Mesothelial cell of epicardium (in vitro differentiated cells): ENCODE results near the gene SAMD8. TPM values are rescaled to one million over a fixed set of nuclear protein-coding genes. Genes with fewer than 3 reads are reported as not detected.

Experiments used
- DNase-seq, 2 experiments: peaks; one replicate each; pipeline ENCODE4 v3.0.0; 2021; ENCODE audit warnings: low spot score in 2 of 2; ENCODE audit not compliant: unreplicated experiment in 2 of 2
- H3K27ac Mint-ChIP-seq: 2 replicates; pipeline ENCODE4 v1.8.0; 2021; ENCODE audit warnings: mixed read lengths
- H3K27me3 Mint-ChIP-seq: 2 replicates; pipeline ENCODE4 v1.8.0; 2021; ENCODE audit warnings: low read depth, mixed read lengths
- H3K36me3 Mint-ChIP-seq: 2 replicates; pipeline ENCODE4 v1.8.0; 2021; ENCODE audit warnings: mixed read lengths
- H3K4me1 Mint-ChIP-seq: 2 replicates; pipeline ENCODE4 v1.8.0; 2021; ENCODE audit warnings: mixed read lengths
- H3K4me3 Mint-ChIP-seq: 2 replicates; pipeline ENCODE4 v1.8.0; 2021; ENCODE audit warnings: mild to moderate bottlenecking, moderate library complexity, mixed read lengths
- H3K9me3 Mint-ChIP-seq: 2 replicates; pipeline ENCODE4 v1.8.0; 2021; ENCODE audit warnings: mixed read lengths
- CTCF ChIP-seq: fragments of 200-600 bp; sonication (generic); IDR thresholded peaks from one replicate; pipeline ENCODE4 v1.5.0; 2021; ENCODE audit warnings: antibody characterized with exemption; ENCODE audit not compliant: unreplicated experiment
- total RNA-seq: library from RNA; stranded (reverse); gene quantifications from 3 replicates; pipeline ENCODE4 v1.2.1, GENCODE V29; 2021

The SAMD8 gene
- total RNA-seq, 1 donor from 2014 or later: 25.6 TPM

DNA sequence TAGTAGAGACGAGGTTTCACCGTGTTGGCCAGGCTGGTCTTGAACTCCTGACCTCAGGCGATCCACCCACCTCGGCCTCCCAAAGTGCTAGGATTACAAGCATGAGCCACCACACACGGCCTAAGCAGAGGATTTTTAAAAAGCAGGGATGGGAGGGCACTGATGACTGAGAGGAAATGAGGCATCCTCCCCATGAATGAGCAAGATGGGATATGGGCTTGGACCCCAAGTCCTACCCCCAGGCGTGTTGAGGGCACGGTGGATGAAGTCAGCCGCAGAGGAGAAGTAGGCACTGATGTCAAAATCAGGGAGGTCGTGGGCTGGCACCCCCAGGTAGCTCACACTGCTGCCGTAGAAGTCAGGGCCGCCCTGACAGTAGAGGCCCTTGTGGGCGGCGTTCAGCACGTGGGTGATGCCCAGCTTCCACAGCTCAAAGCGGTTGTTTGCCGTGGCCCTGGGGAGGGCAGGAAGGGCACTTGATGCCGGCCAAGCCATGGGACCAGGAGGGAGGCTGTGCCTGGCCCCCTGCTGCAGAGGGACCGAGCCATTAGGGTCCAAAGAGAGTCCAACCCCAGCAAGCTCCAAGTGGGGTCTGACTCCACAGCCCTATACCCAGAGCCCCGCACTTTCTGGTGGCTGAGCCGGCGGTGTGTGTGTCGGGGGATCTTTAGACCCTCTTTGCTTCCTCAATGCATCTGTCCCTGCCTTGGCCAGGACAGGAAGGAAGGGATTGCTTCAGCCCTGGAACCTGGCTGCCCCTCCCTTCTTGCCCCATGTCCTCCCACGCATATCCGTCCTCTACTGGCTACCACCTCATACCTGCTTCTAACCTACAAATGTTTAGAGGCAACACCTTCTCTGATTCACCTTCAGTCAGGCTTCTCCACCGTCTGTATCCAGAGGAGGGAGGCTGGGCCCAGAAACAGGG, 3.4 kb upstream of the SAMD8 start:
- H3K27me3 Mint-ChIP-seq: no peaks in the 10 kb centered on the region
- no peak for TF ChIP-seq CTCF

DNA sequence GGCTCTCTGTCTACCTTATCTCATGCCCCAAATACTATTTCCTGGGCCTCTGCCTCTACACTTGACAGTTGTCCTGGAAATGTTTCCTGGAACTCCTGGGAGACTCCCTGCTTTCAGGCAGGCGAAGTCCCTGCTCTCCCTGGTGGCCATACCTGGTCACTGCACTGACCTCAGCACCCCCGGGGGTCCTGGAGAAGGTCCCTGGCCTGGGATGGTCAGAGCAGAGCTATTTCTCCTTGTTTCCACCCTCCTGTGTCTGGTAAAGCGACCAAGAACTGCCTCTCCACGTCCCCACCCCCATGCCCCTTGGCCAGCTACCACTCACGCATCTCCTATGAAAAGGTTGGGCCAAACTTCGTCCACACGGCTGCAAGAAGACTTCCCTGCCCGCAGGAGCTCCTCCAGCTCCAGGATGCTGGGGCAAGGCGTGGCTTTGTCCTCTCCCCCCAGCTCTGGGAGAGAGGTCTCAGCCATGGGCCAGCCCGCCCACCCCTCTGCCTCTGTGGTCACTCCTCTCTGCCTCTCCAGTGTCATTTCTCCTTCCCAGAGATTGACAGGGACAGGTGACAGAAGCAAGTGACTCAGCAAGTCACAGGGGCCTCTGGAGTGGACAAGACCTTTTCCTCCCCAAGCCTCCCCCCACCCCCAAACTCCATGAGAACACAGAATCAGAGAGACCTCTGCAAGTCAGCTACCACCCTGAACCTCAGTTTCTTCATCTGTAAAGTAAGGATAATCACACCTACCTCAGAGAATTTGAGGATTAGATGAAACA, 2.6 kb upstream of the SAMD8 start:
- Mint-ChIP-seq H3K27me3 (no peaks in the 10 kb centered on the region), H3K9me3 (no peaks in the 10 kb centered on the region), H3K4me1 (peaks cover 27% of the 10 kb centered on the region), H3K27ac (peak overlapping the region; percentile 41), H3K4me3 (no peak overlapping the region), H3K36me3 (no peaks in the 10 kb centered on the region)
- peak; percentile 68 for TF ChIP-seq CTCF
- DNase-seq: no peak

More for the DNA sequence above, 3.4 kb upstream of the SAMD8 start:
- Mint-ChIP-seq H3K4me1 (peaks cover 18% of the 10 kb centered on the region), H3K36me3 (no peaks in the 10 kb centered on the region), H3K27ac (peak overlapping the region; percentile 21), H3K4me3 (no peak overlapping the region), H3K9me3 (no peaks in the 10 kb centered on the region)
- DNase-seq: no peak

GRCh38 chr10:75109459-75109778, 2.0 kb upstream of the SAMD8 start:
- no peak for TF ChIP-seq CTCF
- Mint-ChIP-seq H3K27ac (peak overlapping the region; percentile 41), H3K36me3 (no peaks in the 10 kb centered on the region), H3K4me3 (peak overlapping the region; percentile 98), H3K9me3 (no peaks in the 10 kb centered on the region), H3K4me1 (peaks cover 30% of the 10 kb centered on the region), H3K27me3 (no peaks in the 10 kb centered on the region)
- DNase-seq: no peak

GRCh38 chr10:75110006-75110632, 1.3 kb upstream of the SAMD8 start:
- peaks cover 37% of the 10 kb centered on the region for H3K4me1 Mint-ChIP-seq
- H3K27ac Mint-ChIP-seq: peak overlapping the region; percentile 93
- no peak for TF ChIP-seq CTCF
- H3K9me3 Mint-ChIP-seq: no peaks in the 10 kb centered on the region
- DNase-seq: no peak
- no peaks in the 10 kb centered on the region for H3K27me3 Mint-ChIP-seq
- H3K4me3 Mint-ChIP-seq: peak overlapping the region; percentile 98
- no peaks in the 10 kb centered on the region for H3K36me3 Mint-ChIP-seq

DNA sequence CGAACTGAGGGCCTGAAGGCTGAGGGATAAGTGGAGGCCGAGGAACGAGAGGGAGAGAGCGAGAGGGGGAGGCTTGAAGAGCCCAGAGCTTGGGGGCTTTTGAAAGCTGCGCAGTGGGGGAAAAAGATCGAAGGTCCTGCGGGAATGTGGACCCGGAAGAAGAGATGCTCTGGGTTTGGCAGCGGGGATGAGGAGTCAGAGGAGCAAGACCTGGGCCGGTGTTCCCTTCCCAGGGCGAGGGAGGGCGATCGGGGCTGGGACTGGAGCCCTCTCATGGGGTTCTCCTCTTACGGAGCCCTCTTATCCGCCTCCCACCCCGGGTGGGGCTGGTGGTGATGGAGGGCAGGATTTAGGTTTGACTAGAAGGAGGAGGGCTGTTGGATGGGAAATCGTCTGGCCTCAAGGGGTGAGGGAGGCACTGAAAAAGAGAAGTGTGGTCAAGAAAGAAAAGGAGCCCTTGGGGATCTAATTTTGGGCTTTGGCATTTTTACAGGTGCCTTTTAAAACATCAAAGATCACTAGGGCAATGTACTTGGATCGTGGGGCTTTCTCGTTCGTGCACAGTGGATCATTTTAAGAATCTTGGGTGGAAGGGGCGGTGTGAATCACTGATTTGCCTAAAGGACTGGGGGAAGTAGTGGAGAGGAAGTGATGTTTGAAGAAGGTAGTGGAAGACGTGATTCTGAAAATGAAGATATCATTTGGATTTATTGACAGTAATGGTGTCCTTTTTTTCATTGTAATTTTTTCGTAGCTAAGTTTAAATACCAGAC, 637 bp downstream of the SAMD8 start:
- no peaks in the 10 kb centered on the region for H3K36me3 Mint-ChIP-seq
- H3K27ac Mint-ChIP-seq: peak overlapping the region; percentile 99

More for the DNA sequence above, 637 bp downstream of the SAMD8 start:
- no peak for TF ChIP-seq CTCF
- H3K27me3 Mint-ChIP-seq: no peaks in the 10 kb centered on the region
- peak overlapping the region; percentile 98 for H3K4me3 Mint-ChIP-seq
- no peak for DNase-seq
- H3K4me1 Mint-ChIP-seq: peaks cover 40% of the 10 kb centered on the region
- no peaks in the 10 kb centered on the region for H3K9me3 Mint-ChIP-seq
